ENCODE data around the gene FGD2.

- TF ChIP-seq POLR2A (IDR thresholded peaks at IDR 0.05; ENCODE audit: low read length) (no peak), GATA1 (IDR thresholded peaks at IDR 0.05; ENCODE audit: low read depth, low read length) (no peak)
Measured at GRCh38 chr6:37058084-37058586, 52.7 kb downstream of the FGD2 start.
